SH-SY5Y (cell line): ENCODE results near the gene HECTD1.

ENCODE experiments used
- GATA2 ChIP-seq: IDR thresholded peaks from 2 replicates; pipeline ENCODE4 v1.6.1; 2011; ENCODE audit warnings: mild to moderate bottlenecking, low read depth, low read length
- GATA3 ChIP-seq: IDR thresholded peaks from 2 replicates; pipeline ENCODE4 v1.6.1; 2011; ENCODE audit warnings: low read depth, mild to moderate bottlenecking, low read length, moderate library complexity

- TF ChIP-seq GATA2 (no peak), GATA3 (no peak)
These were observed 35.5 kb downstream of the HECTD1 start for GRCh38 chr14:31172084-31172483.
